ENCODE data around the gene ARHGEF1. TPM values are rescaled to one million over a fixed set of nuclear protein-coding genes. Genes with fewer than 3 reads are reported as not detected.
A peak's percentile ranks its signal among the peaks of the same experiment; 100 is the strongest.

Gene ARHGEF1, protein sequence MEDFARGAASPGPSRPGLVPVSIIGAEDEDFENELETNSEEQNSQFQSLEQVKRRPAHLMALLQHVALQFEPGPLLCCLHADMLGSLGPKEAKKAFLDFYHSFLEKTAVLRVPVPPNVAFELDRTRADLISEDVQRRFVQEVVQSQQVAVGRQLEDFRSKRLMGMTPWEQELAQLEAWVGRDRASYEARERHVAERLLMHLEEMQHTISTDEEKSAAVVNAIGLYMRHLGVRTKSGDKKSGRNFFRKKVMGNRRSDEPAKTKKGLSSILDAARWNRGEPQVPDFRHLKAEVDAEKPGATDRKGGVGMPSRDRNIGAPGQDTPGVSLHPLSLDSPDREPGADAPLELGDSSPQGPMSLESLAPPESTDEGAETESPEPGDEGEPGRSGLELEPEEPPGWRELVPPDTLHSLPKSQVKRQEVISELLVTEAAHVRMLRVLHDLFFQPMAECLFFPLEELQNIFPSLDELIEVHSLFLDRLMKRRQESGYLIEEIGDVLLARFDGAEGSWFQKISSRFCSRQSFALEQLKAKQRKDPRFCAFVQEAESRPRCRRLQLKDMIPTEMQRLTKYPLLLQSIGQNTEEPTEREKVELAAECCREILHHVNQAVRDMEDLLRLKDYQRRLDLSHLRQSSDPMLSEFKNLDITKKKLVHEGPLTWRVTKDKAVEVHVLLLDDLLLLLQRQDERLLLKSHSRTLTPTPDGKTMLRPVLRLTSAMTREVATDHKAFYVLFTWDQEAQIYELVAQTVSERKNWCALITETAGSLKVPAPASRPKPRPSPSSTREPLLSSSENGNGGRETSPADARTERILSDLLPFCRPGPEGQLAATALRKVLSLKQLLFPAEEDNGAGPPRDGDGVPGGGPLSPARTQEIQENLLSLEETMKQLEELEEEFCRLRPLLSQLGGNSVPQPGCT
- 34.7 and 36.3 TPM in 2 replicates for total RNA-seq

- DNase-seq (ENCODE audit: low read depth) = no peak
Observed at GRCh38 chr19:41882568-41883462, at the start of gene ARHGEF1. TSS of gene ARHGEF1 (plus strand) at chr19:41883184. CDS start at chr19:41888083, 4,899 bp downstream.

GRCh38 chr19:41837981-41838708 lies 44.8 kb upstream of the ARHGEF1 start:
- DNase-seq (ENCODE audit: low read depth) = no peak

GRCh38 chr19:41839211-41839610 lies 43.8 kb upstream of the ARHGEF1 start:
- no peak for DNase-seq (ENCODE audit: low read depth)

DNA sequence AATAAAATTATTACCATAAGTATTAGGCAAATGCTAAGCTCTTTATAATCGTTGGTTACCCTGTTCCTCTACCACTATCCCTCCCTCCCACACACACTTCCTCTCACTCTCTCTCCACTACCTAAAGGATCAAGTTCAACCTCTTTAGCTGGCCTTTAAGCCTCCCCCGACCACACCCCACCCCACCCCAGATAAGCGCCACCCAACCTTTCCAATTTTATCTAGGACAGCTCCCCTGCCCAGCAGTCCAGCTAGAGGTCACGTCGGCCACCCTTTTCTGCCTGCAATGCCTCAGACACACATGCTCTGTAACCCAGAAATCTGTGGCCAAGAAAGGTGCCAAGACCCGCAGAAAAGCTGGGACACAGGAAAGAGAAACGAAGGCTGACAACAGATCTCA lies 39.6 kb upstream of the ARHGEF1 start:
- DNase-seq (ENCODE audit: low read depth) = no peak

DNA sequence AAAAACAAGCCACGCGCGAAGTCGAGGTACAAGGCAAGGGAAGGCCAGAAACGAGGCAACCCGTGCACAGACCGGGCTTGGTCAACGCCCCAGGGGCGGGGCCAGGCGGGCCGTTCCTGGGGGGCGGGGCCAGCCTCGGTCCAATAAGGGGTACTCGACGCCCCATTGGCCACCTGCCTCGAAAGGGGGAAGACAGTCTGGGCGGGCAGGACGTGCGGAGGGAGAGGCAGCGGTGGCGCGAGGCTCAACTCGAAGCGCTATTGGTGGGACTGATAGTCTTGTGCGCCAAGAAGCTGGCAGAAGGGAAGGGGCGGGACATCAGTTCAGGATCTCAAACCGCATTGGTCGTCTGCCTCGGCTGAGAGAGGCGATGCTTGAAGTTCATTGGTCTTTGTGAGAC lies 38.4 kb upstream of the ARHGEF1 start, which contains the start of gene LYPD4:
Gene LYPD4, minus strand, starts transcription at position 83 of the 400 bp plus-strand sequence. CDS start 5,398 bp downstream, outside the sequence.
- no peak for DNase-seq (ENCODE audit: low read depth)

GRCh38 chr19:41845001-41845050 lies 38.2 kb upstream of the ARHGEF1 start, which contains the start of gene DMRTC2:
TSS of gene DMRTC2 (plus strand) at chr19:41845042. CDS start at chr19:41847429, 2,387 bp downstream.
- no peak for DNase-seq (ENCODE audit: low read depth)

DNA sequence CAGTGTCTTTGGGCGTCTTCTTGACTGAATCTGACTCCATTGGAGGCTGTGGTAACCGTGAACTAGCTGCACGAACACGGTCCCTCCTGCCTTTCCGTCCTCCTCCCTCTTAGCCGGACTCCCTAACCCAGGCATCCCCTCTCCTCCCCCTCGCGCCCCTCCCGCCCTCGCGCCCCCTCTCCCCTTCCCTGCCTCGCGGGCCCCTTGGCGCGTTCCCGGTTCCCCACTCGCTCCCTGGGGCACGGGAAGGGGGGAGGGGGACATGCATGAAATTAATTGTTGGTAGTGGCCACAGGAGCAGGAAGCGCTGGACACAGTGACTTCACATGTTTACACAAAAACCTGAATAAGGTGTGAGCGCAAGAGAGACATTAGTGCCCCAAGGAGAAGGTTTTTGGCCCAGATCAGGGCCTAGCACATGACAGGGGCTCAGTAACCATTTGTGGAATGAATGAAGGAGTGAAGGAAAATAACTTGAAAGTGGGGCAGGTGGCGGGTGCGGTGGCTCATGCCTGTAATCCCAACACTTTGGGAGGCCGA lies 37.9 kb upstream of the ARHGEF1 start:
- no peak for DNase-seq (ENCODE audit: low read depth)

DNA sequence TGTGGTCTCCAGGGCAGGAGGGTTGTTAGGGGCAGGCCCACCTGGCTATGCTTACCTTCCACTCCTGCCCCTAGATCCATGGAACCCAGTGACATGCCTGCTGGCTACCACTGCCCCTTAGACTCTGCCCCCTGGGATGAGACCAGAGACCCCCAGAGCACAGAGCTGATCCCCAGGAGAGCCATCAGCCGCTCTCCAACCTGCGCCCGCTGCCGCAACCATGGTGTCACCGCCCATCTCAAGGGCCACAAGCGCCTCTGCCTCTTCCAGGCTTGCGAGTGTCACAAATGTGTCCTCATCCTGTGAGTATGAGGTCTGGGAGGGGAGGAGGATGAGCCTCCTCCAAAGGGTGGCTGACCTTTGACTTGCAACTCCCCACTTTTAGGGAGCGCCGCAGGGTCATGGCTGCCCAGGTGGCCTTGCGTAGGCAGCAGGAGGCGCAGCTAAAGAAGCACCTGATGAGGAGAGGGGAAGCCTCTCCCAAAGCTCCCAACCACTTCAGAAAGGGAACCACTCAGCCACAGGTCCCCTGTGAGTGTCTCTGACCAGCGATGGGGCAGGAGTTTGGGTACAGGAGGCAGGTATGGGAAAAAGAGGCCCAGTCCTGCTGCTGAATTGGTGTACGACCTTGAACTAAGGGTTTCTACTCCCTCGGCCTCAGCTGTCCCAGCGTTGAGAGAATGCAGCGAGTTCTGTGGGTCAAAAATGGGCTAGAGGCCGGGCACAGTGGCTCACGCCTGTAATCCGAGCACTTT lies 35.5 kb upstream of the ARHGEF1 start:
- no peak for DNase-seq (ENCODE audit: low read depth)

DNA sequence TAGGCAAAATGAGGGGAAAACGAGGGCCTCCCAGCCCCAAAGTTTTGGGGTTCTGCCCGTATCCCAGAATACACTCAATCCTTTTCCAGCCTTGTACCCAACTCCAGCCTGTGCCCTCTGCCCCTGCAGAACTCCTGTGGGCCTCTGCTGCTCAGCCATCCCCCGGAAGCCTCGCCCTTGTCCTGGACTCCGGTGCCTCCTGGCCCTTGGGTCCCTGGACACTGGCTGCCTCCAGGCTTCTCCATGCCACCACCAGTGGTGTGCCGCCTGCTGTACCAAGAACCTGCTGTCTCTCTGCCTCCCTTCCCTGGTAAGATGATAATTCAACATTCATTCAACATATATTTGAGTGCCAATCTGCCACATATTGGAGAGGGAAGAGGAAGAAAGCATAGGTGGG lies 34.3 kb upstream of the ARHGEF1 start:
- DNase-seq (ENCODE audit: low read depth) = no peak

DNA sequence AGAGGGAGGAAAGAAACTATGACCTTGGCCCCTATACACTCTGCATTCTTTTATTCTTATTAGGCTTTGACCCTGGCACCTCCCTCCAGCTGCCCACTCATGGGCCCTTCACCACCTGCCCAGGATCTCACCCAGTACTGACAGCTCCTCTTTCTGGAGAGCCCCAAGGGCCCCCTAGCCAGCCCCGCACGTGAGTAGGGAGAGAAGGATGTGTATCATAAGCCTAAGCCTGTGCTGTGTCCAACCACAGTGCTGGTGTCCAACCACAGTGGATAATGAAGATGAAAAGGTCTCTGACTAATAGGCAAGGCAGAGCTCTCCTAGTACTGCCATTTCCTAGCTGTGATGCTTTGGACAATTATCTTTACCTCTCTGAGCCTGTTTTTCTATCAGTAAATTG lies 33.9 kb upstream of the ARHGEF1 start:
- no peak for DNase-seq (ENCODE audit: low read depth)

DNA sequence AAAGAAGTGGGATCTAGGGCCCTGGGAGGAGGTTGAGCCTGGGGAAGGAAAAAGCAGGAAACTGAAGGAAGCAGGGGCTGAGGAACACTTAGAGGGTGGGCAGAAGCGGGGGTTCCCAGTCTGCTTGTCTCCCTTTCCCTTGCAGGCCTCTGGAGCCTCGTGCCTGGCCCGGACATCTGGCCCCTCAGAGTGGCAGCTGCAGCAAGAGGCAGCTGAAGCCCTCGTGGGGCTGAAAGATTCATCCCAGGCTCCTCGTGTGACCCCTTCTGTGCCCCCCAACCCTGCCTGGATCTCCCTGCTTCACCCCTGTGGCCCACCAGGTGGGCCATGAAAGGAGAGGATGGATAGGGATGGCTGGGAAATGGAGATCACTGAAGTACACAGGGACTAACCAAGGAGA lies 32.6 kb upstream of the ARHGEF1 start:
- DNase-seq (ENCODE audit: low read depth) = no peak

GRCh38 chr19:41851456-41851855 lies 31.5 kb upstream of the ARHGEF1 start:
- DNase-seq (ENCODE audit: low read depth) = no peak

GRCh38 chr19:41853344-41853743 lies 29.6 kb upstream of the ARHGEF1 start:
- no peak for DNase-seq (ENCODE audit: low read depth)

- no peak for DNase-seq (ENCODE audit: low read depth)
Observed at GRCh38 chr19:41853768-41854167, 29.2 kb upstream of the ARHGEF1 start.

GRCh38 chr19:41859213-41859617 lies 23.8 kb upstream of the ARHGEF1 start:
- DNase-seq (ENCODE audit: low read depth) = no peak

DNA sequence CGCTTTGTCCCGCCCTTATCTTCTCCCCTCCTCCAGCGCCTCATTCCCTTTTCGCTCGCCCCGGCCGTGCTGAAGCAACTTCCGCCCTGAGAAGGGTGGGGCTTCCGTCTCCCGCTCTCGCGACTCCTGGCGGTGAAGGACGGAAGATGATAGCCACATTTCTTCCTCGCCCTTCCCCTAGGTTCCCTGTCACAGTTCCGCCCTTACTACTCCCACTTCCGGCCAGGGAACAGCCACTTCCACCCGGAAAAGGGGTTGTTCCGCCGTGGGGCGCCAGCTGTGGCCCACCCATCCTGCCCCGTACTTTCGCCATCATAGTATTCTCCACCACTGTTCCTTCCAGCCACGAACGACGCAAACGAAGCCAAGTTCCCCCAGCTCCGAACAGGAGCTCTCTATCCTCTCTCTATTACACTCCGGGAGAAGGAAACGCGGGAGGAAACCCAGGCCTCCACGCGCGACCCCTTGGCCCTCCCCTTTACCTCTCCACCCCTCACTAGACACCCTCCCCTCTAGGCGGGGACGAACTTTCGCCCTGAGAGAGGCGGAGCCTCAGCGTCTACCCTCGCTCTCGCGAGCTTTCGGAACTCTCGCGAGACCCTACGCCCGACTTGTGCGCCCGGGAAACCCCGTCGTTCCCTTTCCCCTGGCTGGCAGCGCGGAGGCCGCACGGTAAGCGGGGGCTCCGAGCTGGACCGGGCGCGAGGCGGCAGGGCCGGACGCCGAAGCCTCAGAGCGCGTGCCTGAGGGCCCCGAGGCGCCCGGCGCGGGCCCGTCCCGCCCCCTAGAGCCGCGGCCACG lies 23.2 kb upstream of the ARHGEF1 start, which contains the start of gene RPS19:
Gene RPS19, plus strand, starts transcription at position 638 of the 801 bp plus-strand sequence. CDS start 520 bp downstream, outside the sequence.
- peak; percentile 96 for DNase-seq (ENCODE audit: low read depth)

DNA sequence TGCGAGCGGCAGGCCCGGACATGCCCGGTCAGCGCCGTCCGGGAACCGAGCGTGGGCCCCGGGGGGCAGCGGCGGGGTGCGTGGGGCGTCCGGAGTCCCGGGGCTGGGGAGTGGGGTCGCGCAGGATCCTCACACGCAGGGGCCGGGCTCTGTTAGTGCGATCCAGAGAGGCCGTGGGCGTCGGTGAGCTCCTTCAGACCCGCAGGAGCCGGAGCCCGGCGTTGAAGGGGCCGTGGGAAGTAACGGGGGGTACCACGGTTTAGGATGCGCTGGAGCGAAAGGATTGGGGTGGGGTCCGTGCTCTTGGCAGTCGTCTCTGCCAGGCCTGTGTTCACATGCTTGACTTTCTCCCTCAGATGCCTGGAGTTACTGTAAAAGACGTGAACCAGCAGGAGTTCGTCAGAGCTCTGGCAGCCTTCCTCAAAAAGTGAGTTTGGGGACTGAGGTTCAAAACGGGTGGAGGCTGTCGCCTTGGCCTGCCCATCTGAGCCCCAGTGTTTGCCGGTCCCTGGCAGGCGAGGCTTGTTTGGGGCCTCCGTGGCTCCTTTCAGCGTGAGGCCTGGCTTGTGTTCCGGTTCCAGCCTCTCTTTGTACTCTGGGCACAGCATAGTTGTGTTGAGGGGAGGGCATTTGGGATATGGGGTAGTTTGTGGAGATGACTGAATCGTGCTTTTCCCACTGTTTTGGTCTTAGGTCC lies 22.4 kb upstream of the ARHGEF1 start:
- no peak for DNase-seq (ENCODE audit: low read depth)

DNA sequence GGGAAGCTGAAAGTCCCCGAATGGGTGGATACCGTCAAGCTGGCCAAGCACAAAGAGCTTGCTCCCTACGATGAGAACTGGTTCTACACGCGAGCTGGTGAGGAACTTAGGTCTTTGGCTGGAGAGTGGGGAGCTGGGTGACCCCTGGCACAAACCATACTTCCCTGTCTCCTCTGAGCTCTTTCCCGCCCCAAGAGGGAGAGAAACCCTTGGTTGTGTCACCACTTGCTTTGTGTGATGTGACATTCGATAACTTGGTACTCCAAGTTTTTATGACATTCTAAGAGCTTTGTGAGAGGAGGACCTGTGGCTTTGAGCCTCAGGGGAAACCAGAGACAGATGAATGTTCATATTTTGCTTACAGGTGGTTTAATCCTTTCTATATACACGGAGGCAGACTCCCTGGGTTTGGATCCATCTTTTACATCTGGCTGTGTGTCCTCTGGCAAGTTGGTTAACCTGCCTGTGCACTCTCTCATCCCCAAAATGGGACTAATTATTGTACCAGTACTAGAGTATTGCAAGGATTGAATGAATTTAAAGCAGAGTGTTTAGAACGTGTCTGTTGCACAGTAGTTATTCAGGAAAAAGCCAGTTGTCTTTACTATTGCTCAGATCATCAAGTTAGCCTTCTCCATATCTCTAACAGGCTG lies 21.7 kb upstream of the ARHGEF1 start:
- no peak for DNase-seq (ENCODE audit: low read depth)

Data from renal cortical epithelial cell (primary cell).